Measurements from ENCODE around the gene TMEM9B.

- TF ChIP-seq NFIC (IDR thresholded peaks at IDR 0.05; ENCODE audit: borderline replicate concordance) (no peak), MAX (IDR thresholded peaks at IDR 0.05; ENCODE audit: low read depth) (no peak), CTCF (IDR thresholded peaks at IDR 0.05) (no peak), RXRA (IDR thresholded peaks at IDR 0.05; ENCODE audit: borderline replicate concordance, low read depth) (no peak), CHD2 (IDR thresholded peaks at IDR 0.05; ENCODE audit: low read length, partially characterized antibody) (no peak), EP300 (IDR thresholded peaks at IDR 0.05; ENCODE audit: borderline replicate concordance in 1 of 2, low read depth in 1 of 2, low read length in 1 of 2) (no peak), POLR2AphosphoS5 (IDR thresholded peaks at IDR 0.05; ENCODE audit: low read depth, low read length) (no peak), EZH2phosphoT487 (IDR thresholded peaks at IDR 0.05; ENCODE audit: borderline replicate concordance, low read depth) (no peak), SIN3A (IDR thresholded peaks at IDR 0.05; ENCODE audit: borderline replicate concordance, low read depth, low read length) (no peak), RCOR1 (IDR thresholded peaks at IDR 0.05; ENCODE audit: low read length) (no peak)
Measured at GRCh38 chr11:8962841-8963240, 1.4 kb downstream of the TMEM9B start.
